Activated naive CD8-positive, alpha-beta T cell treated with anti-CD3 and anti-CD28 coated beads for 36 hours (primary cell): Measurements from ENCODE around the gene DPP10. TPM values are rescaled to one million over a fixed set of nuclear protein-coding genes. Genes with fewer than 3 reads are reported as not detected.

Source experiments
- DNase-seq: peaks from one replicate; pipeline ENCODE4 v3.0.0; 2021
- H3K27ac Mint-ChIP-seq: one replicate; pipeline ENCODE4 v1.8.0; 2022; ENCODE audit warnings: mild to moderate bottlenecking, moderate library complexity, mixed read lengths
- H3K27me3 Mint-ChIP-seq: one replicate; pipeline ENCODE4 v1.8.0; 2022; ENCODE audit warnings: mild to moderate bottlenecking, mixed read lengths
- H3K36me3 Mint-ChIP-seq: one replicate; pipeline ENCODE4 v1.8.0; 2021; ENCODE audit warnings: mild to moderate bottlenecking, mixed read lengths
- H3K4me1 Mint-ChIP-seq: one replicate; pipeline ENCODE4 v1.8.0; 2021; ENCODE audit warnings: mixed read lengths
- H3K4me3 Mint-ChIP-seq: one replicate; pipeline ENCODE4 v1.8.0; 2022; ENCODE audit warnings: mild to moderate bottlenecking, moderate library complexity, mixed read lengths
- H3K9me3 Mint-ChIP-seq: one replicate; pipeline ENCODE4 v1.8.0; 2022; ENCODE audit warnings: mixed read lengths
- total RNA-seq, 2 experiments: library from RNA; stranded (reverse); gene quantifications; one replicate each; pipeline ENCODE4 v1.2.3, GENCODE V29; 2021

Gene DPP10
- total RNA-seq, 2 experiments from 2014 or later = not detected

DNA sequence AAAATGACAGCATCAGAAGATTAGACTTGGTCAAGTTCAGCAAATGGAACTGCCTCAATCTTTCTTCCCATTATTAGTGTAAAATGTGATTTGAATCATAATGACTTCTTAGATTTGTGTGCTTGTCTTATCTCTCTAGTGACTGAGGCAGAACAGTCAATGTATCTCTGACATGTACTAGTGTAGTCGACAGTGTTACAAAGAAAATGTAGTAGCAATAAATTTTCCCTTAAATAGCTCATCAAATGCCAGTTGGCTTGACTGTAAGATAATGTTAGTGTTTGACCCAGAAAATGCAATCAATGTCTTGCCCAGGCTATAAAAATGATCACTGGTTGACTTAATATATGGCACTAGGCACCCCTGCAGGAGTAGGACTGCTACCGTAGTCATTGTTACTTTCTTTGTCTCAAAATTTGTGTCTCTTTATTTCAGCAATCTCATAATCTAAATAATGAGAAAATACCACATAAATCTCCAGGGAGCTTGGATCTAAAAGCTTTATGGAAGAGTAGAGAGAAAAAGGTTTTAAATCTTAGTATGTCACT, 1336.7 kb downstream of the DPP10 start:
- no peak for DNase-seq
- Mint-ChIP-seq H3K4me3 (no peak overlapping the region), H3K36me3 (no peaks in the 10 kb centered on the region), H3K9me3 (peaks cover 7% of the 10 kb centered on the region), H3K27me3 (no peaks in the 10 kb centered on the region), H3K4me1 (no peaks in the 10 kb centered on the region), H3K27ac (no peak overlapping the region)

DNA sequence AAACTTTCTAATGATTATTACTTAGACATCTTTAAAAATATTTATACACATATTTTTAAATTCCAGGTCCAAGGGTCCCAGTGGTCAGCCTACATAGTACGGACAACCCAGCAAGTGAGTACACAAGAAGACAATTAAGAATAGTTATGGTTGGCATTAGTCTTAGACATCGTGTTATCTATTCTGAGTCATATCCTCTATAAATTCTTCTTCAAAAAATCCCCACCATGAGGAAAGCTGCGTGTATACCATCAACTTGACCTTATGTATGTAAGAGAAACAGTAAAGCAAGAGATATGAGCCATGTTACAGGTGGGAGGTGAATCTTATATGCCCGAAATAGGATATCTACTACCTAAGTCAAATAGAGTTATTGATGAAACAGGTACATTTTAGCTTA, 1339.8 kb downstream of the DPP10 start:
- H3K36me3 Mint-ChIP-seq = no peaks in the 10 kb centered on the region
- no peaks in the 10 kb centered on the region for H3K4me1 Mint-ChIP-seq
- H3K9me3 Mint-ChIP-seq = peaks cover 13% of the 10 kb centered on the region
- no peak overlapping the region for H3K4me3 Mint-ChIP-seq
- no peak for DNase-seq
- no peak overlapping the region for H3K27ac Mint-ChIP-seq
- H3K27me3 Mint-ChIP-seq = no peaks in the 10 kb centered on the region

DNA sequence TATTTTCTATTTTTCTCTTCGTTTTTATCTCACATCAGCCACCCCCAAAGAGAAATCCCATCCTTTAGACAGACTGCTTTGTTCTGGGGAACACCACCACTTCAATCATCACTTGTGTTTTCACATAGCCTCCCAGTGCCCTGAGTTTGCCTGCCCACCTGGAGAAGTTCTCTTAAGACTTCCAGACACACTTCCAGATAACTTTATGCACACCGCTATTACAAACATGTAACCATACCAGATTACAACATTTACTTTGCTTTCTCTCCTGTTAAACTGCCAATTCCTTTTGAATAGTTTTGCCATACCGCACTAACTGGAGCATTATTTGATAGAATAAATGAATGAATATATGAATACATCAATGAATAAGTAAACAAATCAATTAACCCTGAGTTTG, 1353.6 kb downstream of the DPP10 start:
- Mint-ChIP-seq H3K27ac (no peak overlapping the region), H3K4me1 (no peaks in the 10 kb centered on the region), H3K9me3 (peaks cover 9% of the 10 kb centered on the region), H3K36me3 (no peaks in the 10 kb centered on the region), H3K4me3 (no peak overlapping the region), H3K27me3 (no peaks in the 10 kb centered on the region)
- DNase-seq = no peak

GRCh38 chr2:115807276-115807675, 1364.8 kb downstream of the DPP10 start:
- Mint-ChIP-seq H3K27me3 (no peaks in the 10 kb centered on the region), H3K4me3 (no peak overlapping the region), H3K27ac (no peak overlapping the region), H3K36me3 (no peaks in the 10 kb centered on the region), H3K4me1 (no peaks in the 10 kb centered on the region), H3K9me3 (peaks cover 10% of the 10 kb centered on the region)
- no peak for DNase-seq

DNA sequence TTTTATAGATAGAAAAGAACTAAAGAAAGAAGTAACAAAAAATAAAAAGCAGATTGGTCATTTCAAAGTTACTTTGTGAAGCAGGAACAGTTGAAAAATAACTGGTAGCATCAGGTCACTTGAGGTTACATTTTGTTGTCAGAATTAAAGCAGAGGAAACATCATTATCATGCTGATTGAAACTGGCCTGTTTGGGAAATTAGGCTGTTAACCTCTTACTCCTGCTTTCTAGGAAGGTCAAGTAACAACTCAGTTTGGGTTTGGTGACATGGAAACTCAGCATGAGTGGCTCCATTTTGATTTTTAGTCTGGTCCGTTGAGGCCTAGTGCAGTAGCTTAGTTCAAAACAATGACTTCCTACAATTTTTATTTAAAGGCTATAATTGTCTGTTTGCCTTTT, 1383.5 kb downstream of the DPP10 start:
- peaks cover 3% of the 10 kb centered on the region for H3K9me3 Mint-ChIP-seq
- no peak for DNase-seq
- no peak overlapping the region for H3K27ac Mint-ChIP-seq
- H3K4me3 Mint-ChIP-seq = no peak overlapping the region
- no peaks in the 10 kb centered on the region for H3K36me3 Mint-ChIP-seq
- no peaks in the 10 kb centered on the region for H3K27me3 Mint-ChIP-seq
- H3K4me1 Mint-ChIP-seq = no peaks in the 10 kb centered on the region

DNA sequence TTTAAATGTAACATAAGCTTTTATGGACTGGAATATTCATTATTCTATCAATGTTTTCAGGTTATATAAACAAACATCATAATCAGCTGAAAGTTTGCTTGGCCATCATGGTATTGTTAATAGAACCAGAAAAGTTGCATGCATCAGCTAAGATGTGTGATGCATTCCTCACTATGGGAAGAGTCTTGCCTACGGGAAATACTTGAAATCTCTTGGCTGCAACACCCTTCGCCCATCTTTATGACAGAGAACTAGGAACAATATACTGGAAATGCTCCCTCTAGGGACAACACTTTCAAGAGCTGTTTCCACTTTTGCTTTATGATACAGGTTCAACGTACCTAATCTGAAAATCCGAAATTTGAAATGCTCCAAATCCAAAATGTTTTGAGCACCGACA, 1390.8 kb downstream of the DPP10 start:
- DNase-seq = no peak
- peaks cover 7% of the 10 kb centered on the region for H3K9me3 Mint-ChIP-seq
- H3K27me3 Mint-ChIP-seq = no peaks in the 10 kb centered on the region
- no peaks in the 10 kb centered on the region for H3K36me3 Mint-ChIP-seq
- H3K4me3 Mint-ChIP-seq = no peak overlapping the region
- no peak overlapping the region for H3K27ac Mint-ChIP-seq
- no peaks in the 10 kb centered on the region for H3K4me1 Mint-ChIP-seq

DNA sequence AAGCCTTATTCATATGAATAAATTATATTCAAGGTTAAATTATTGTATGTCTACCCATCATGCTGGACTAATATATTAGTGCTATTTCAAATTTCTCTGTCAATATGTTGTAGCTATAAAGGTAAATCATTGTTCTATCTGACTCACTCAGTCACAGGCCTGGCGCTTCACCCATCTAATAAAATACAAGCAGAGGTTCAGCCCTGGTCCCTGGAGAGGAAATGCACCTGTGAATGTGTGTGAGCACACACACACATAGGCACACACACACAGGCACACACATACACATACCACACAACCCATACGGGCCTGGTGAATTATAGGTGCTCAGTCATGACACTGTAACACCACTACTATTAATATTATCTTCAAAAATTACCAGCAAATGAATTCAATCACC, 1396.1 kb downstream of the DPP10 start:
- no peak overlapping the region for H3K27ac Mint-ChIP-seq
- H3K9me3 Mint-ChIP-seq = peaks cover 7% of the 10 kb centered on the region
- H3K4me1 Mint-ChIP-seq = no peaks in the 10 kb centered on the region
- H3K27me3 Mint-ChIP-seq = no peaks in the 10 kb centered on the region
- no peaks in the 10 kb centered on the region for H3K36me3 Mint-ChIP-seq
- no peak for DNase-seq
- no peak overlapping the region for H3K4me3 Mint-ChIP-seq

- no peak overlapping the region for H3K4me3 Mint-ChIP-seq
- no peak overlapping the region for H3K27ac Mint-ChIP-seq
- no peaks in the 10 kb centered on the region for H3K4me1 Mint-ChIP-seq
- no peaks in the 10 kb centered on the region for H3K36me3 Mint-ChIP-seq
- H3K9me3 Mint-ChIP-seq = peaks cover 2% of the 10 kb centered on the region
- no peak for DNase-seq
- H3K27me3 Mint-ChIP-seq = no peaks in the 10 kb centered on the region
Observed at GRCh38 chr2:115842306-115842705, 1399.9 kb downstream of the DPP10 start.

DNA sequence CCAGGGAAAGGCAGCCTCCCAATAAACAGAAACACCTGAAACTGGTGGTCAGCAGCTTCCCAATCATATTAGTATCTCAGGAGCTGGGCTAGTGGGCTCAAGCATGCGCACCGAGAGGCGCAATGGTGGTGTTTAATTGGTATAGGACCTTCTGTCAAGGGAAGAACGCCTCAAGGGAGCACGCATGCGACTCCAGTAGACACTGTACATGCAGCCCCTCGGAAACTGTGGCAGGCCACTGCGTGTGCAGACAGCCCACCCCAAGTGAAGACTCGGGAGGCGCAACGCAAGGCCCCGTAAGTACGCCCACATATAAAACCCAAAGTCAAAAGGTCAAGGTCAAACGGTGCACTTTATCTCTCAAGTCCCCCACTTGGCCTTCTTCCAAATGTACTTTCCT, 1405.8 kb downstream of the DPP10 start:
- H3K27ac Mint-ChIP-seq = no peak overlapping the region
- H3K27me3 Mint-ChIP-seq = no peaks in the 10 kb centered on the region
- no peaks in the 10 kb centered on the region for H3K36me3 Mint-ChIP-seq
- H3K9me3 Mint-ChIP-seq = peaks cover 3% of the 10 kb centered on the region
- no peak for DNase-seq
- H3K4me3 Mint-ChIP-seq = no peak overlapping the region
- H3K4me1 Mint-ChIP-seq = no peaks in the 10 kb centered on the region

- no peaks in the 10 kb centered on the region for H3K27me3 Mint-ChIP-seq
- no peak for DNase-seq
- H3K36me3 Mint-ChIP-seq = no peaks in the 10 kb centered on the region
- no peak overlapping the region for H3K4me3 Mint-ChIP-seq
- peaks cover 2% of the 10 kb centered on the region for H3K9me3 Mint-ChIP-seq
- H3K27ac Mint-ChIP-seq = no peak overlapping the region
- H3K4me1 Mint-ChIP-seq = no peaks in the 10 kb centered on the region
Observed at GRCh38 chr2:115867024-115867423, 1424.6 kb downstream of the DPP10 start.

DNA sequence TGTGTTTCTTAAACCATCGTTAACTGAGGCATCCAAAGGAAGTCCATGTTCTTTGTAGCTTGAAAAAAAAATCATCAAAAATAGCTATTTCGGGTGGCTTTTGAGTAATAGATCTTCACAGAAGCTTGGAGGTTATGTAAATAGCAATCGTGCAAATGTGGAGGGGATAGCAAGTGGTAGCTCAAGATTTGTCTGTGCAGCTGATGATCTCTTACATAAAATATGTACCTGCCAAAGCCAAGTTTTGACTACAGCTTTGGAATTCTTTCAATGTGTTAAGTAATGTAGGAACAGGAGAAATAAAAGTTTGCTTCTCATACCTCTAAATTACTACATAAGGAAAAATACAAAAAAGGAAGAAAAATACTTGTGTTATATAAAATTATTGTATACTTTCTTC, 1432.0 kb downstream of the DPP10 start:
- no peaks in the 10 kb centered on the region for H3K4me1 Mint-ChIP-seq
- H3K9me3 Mint-ChIP-seq = peaks cover 1% of the 10 kb centered on the region
- no peak overlapping the region for H3K27ac Mint-ChIP-seq
- no peak for DNase-seq
- no peak overlapping the region for H3K4me3 Mint-ChIP-seq
- no peaks in the 10 kb centered on the region for H3K36me3 Mint-ChIP-seq
- no peaks in the 10 kb centered on the region for H3K27me3 Mint-ChIP-seq

- no peak overlapping the region for H3K4me3 Mint-ChIP-seq
- H3K36me3 Mint-ChIP-seq = no peaks in the 10 kb centered on the region
- no peak overlapping the region for H3K27ac Mint-ChIP-seq
- DNase-seq = no peak
- H3K4me1 Mint-ChIP-seq = no peaks in the 10 kb centered on the region
- H3K9me3 Mint-ChIP-seq = peaks cover 8% of the 10 kb centered on the region
- no peaks in the 10 kb centered on the region for H3K27me3 Mint-ChIP-seq
Observed at GRCh38 chr2:115880558-115880957, 1438.1 kb downstream of the DPP10 start.

DNA sequence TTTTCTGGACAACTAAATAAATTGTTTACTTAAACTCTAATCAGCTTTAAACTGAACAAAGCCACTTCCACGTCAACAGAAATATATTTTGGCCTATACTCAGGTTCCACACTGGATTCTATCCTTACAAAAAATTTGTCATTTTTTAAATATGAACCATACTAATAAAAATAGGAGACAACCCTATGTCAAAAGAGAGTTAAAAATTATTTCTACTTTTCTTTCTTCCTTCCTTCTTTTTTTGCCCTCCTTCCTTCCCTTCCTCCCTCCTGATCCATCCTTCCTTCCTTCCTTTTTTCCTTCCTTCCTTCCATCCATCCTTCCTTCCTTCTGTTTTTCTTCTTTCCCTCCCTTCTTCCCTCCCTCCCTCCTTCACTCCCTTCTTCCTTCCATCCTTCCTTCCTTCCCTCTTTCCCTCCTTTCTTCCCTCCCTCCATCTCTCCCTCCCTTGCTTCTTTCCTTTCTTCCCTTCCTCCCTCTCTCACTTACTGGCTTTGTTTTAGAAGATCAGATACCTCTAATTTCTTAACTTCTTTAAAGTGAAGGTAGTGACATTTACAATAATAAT, 1444.9 kb downstream of the DPP10 start:
- Mint-ChIP-seq H3K36me3 (no peaks in the 10 kb centered on the region), H3K4me1 (no peaks in the 10 kb centered on the region), H3K9me3 (peaks cover 27% of the 10 kb centered on the region), H3K27me3 (no peaks in the 10 kb centered on the region), H3K27ac (no peak overlapping the region), H3K4me3 (no peak overlapping the region)
- no peak for DNase-seq
